B cell (primary cell): ENCODE data around the gene TSPO.

Experiments
- CTCF ChIP-seq: fragments of 200-600 bp; IDR thresholded peaks from one replicate; pipeline ENCODE4 v1.8.0; 2022; ENCODE audit warnings: antibody characterized with exemption, mild to moderate bottlenecking
- EZH2 ChIP-seq: IDR thresholded peaks from 2 replicates; pipeline ENCODE4 v1.6.1; 2012; ENCODE audit warnings: borderline replicate concordance, low read depth, mild to moderate bottlenecking, moderate library complexity, low read length; ENCODE audit not compliant: insufficient read depth, poor library complexity, severe bottlenecking

- TF ChIP-seq CTCF (no peak), EZH2 (no peak)
These were observed 24.0 kb upstream of the TSPO start for GRCh38 chr22:43127166-43127908.
